Measurements from ENCODE around the gene DPF3.

DNA sequence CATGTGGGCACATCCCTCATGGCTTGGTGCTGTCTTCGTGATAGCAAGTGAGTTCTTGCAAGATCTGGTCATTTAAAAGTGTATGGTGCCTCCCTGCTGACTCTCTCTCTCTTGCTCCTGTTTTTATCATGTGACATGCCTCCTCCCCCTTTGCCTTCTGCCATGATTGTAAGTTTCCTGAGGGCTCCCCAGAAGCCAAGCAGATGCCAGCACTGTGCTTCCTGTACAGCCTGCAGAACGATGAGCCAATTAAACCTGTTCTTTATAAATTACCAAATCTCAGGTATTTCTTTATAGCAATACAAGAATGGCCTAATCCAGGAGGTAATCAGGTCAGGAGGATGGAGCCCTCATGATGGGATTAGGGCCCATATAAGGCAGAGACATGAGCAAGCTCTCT is 116.3 kb downstream of the DPF3 start:
- TF ChIP-seq CTCF (IDR thresholded peaks at IDR 0.05), result no peak
- no peak for TF ChIP-seq POLR2A (IDR thresholded peaks at IDR 0.05)

Data from esophagus squamous epithelium (tissue), 4 donors.